HG03159 (cell line): ENCODE data around the gene NT5M.

Experiments used
- ATAC-seq: cut with Tn5 transposase; IDR thresholded peaks from one replicate; pipeline ENCODE4 v1.9.1; 2021; ENCODE audit warnings: mild to moderate bottlenecking, moderate library complexity; ENCODE audit not compliant: unreplicated experiment

NT5M gene

DNA sequence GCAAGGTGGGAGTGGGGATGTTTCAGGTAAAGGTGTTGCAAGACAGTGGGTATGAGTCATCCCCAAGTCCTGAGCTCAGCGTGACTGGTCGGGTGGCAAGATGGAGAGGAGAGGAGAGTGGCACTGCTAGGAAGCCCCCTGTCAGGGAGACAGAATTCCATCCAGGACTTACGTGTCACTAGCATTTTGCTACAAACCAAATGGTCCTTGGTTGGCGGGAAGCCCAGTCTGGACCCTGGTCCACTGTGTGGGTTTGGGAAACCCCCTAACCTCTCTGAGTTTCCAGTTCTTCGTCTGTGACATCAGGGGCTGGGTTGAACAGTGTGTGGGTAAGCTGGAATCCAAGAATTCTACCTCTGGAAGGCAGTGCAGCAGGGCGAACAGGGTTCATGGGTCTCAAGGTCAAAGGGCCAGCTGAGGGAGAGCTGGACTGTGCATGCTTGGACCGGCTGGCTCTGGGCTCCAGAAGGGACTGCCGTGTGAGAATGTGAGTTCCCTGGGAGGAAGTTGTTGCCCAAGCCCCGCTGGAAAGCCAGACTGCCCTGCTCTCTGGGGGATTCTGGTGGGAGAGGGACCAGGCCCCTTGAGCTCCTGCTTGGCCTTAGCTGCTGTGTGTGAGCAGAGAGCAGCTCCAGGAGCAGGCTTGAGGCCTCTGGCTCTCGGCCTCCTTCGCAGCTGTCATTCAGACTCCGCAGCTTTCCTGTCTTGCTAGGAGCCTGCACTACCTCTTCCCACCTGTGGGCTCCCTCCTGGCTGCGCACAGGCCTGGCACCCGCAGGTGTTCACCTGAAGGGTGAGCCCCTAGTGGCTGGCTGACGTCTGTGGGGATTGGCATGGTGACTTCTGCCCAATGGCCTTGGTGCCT, 84.6 kb downstream of the NT5M start:
- ATAC-seq, result no peak

GRCh38 chr17:17388657-17389496, 85.7 kb downstream of the NT5M start:
- ATAC-seq, result no peak

GRCh38 chr17:17391668-17392370, 88.6 kb downstream of the NT5M start:
- no peak for ATAC-seq

- ATAC-seq, result no peak
These were observed 90.8 kb downstream of the NT5M start for GRCh38 chr17:17393976-17394375.

- ATAC-seq, result no peak
These were observed 91.3 kb downstream of the NT5M start for GRCh38 chr17:17394494-17394893.

GRCh38 chr17:17395246-17395802, 92.2 kb downstream of the NT5M start:
- ATAC-seq, result no peak

GRCh38 chr17:17395885-17396284, 92.7 kb downstream of the NT5M start:
- ATAC-seq, result no peak
